ENCODE results near the gene ZNF516.

The ZNF516 gene

GRCh38 chr18:76530846-76531245, 35.8 kb upstream of the ZNF516 start:
- no peak for TF ChIP-seq CTCF (IDR thresholded peaks at IDR 0.05; ENCODE audit: poor library complexity, severe bottlenecking)
- no peak for ATAC-seq (ENCODE audit: low read depth)
- no peaks in the 10 kb centered on the region for H3K27me3 ChIP-seq (ENCODE audit: insufficient read depth, poor library complexity, severe bottlenecking)
- no peaks in the 10 kb centered on the region for H3K9me3 ChIP-seq (ENCODE audit: severe bottlenecking)
- H3K4me1 ChIP-seq (ENCODE audit: insufficient read depth, poor library complexity, severe bottlenecking): no peaks in the 10 kb centered on the region
- no peak overlapping the region for H3K4me3 ChIP-seq (ENCODE audit: severe bottlenecking)
- no peak for DNase-seq (ENCODE audit: low spot score)
- H3K27ac ChIP-seq (ENCODE audit: poor library complexity, severe bottlenecking): no peak overlapping the region
- no peaks in the 10 kb centered on the region for H3K36me3 ChIP-seq (ENCODE audit: low read depth)

GRCh38 chr18:76530391-76530790, 35.3 kb upstream of the ZNF516 start:
- Histone ChIP-seq H3K4me1 (ENCODE audit: insufficient read depth, poor library complexity, severe bottlenecking) (no peaks in the 10 kb centered on the region), H3K9me3 (ENCODE audit: severe bottlenecking) (no peaks in the 10 kb centered on the region), H3K4me3 (ENCODE audit: severe bottlenecking) (no peak overlapping the region), H3K27ac (ENCODE audit: poor library complexity, severe bottlenecking) (no peak overlapping the region), H3K36me3 (ENCODE audit: low read depth) (no peaks in the 10 kb centered on the region), H3K27me3 (ENCODE audit: insufficient read depth, poor library complexity, severe bottlenecking) (no peaks in the 10 kb centered on the region)
- no peak for TF ChIP-seq CTCF (IDR thresholded peaks at IDR 0.05; ENCODE audit: poor library complexity, severe bottlenecking)
- ATAC-seq (ENCODE audit: low read depth): no peak
- DNase-seq (ENCODE audit: low spot score): no peak

GRCh38 chr18:76529433-76529811, 34.4 kb upstream of the ZNF516 start:
- H3K4me1 ChIP-seq (ENCODE audit: insufficient read depth, poor library complexity, severe bottlenecking): peaks cover 3% of the 10 kb centered on the region
- H3K9me3 ChIP-seq (ENCODE audit: severe bottlenecking): no peaks in the 10 kb centered on the region
- ATAC-seq (ENCODE audit: low read depth): no peak
- no peak for DNase-seq (ENCODE audit: low spot score)
- no peak overlapping the region for H3K27ac ChIP-seq (ENCODE audit: poor library complexity, severe bottlenecking)
- H3K4me3 ChIP-seq (ENCODE audit: severe bottlenecking): no peak overlapping the region
- no peaks in the 10 kb centered on the region for H3K27me3 ChIP-seq (ENCODE audit: insufficient read depth, poor library complexity, severe bottlenecking)
- H3K36me3 ChIP-seq (ENCODE audit: low read depth): no peaks in the 10 kb centered on the region
- no peak for TF ChIP-seq CTCF (IDR thresholded peaks at IDR 0.05; ENCODE audit: poor library complexity, severe bottlenecking)

- H3K9me3 ChIP-seq (ENCODE audit: severe bottlenecking): no peaks in the 10 kb centered on the region
- no peak overlapping the region for H3K4me3 ChIP-seq (ENCODE audit: severe bottlenecking)
- no peak for DNase-seq (ENCODE audit: low spot score)
- no peak overlapping the region for H3K27ac ChIP-seq (ENCODE audit: poor library complexity, severe bottlenecking)
- H3K27me3 ChIP-seq (ENCODE audit: insufficient read depth, poor library complexity, severe bottlenecking): no peaks in the 10 kb centered on the region
- H3K4me1 ChIP-seq (ENCODE audit: insufficient read depth, poor library complexity, severe bottlenecking): peaks cover 4% of the 10 kb centered on the region
- TF ChIP-seq CTCF (IDR thresholded peaks at IDR 0.05; ENCODE audit: poor library complexity, severe bottlenecking): peak; percentile 2
- no peaks in the 10 kb centered on the region for H3K36me3 ChIP-seq (ENCODE audit: low read depth)
- peak; percentile 70 for ATAC-seq (ENCODE audit: low read depth)
Observed at GRCh38 chr18:76528477-76529432, 33.7 kb upstream of the ZNF516 start.

GRCh38 chr18:76525911-76526310, 30.9 kb upstream of the ZNF516 start:
- H3K4me1 ChIP-seq (ENCODE audit: insufficient read depth, poor library complexity, severe bottlenecking): peaks cover 4% of the 10 kb centered on the region
- H3K27ac ChIP-seq (ENCODE audit: poor library complexity, severe bottlenecking): no peak overlapping the region
- no peak for DNase-seq (ENCODE audit: low spot score)
- no peak overlapping the region for H3K4me3 ChIP-seq (ENCODE audit: severe bottlenecking)
- no peaks in the 10 kb centered on the region for H3K9me3 ChIP-seq (ENCODE audit: severe bottlenecking)
- no peak for ATAC-seq (ENCODE audit: low read depth)
- TF ChIP-seq CTCF (IDR thresholded peaks at IDR 0.05; ENCODE audit: poor library complexity, severe bottlenecking): no peak
- no peaks in the 10 kb centered on the region for H3K36me3 ChIP-seq (ENCODE audit: low read depth)
- H3K27me3 ChIP-seq (ENCODE audit: insufficient read depth, poor library complexity, severe bottlenecking): no peaks in the 10 kb centered on the region

Measured in RWPE2 (cell line).